Neural cell (in vitro differentiated cells): ENCODE results near the gene EEPD1.

ENCODE experiments used
- CTCF ChIP-seq: fragments of 450-650 bp; IDR thresholded peaks from 2 replicates; pipeline ENCODE4 v1.5.1; 2014; ENCODE audit warnings: antibody characterized with exemption, mild to moderate bottlenecking, moderate library complexity; ENCODE audit not compliant: poor library complexity, severe bottlenecking
- EP300 ChIP-seq: fragments of 450-650 bp; conservative IDR thresholded peaks from 2 replicates; pipeline ENCODE4 v1.6.1; 2014; ENCODE audit warnings: antibody characterized with exemption, mild to moderate bottlenecking, moderate library complexity; ENCODE audit not compliant: poor library complexity, severe bottlenecking
- EZH2 ChIP-seq: fragments of 200-600, 300-800 bp; shearing (Covaris generic), sonication (generic); IDR thresholded peaks from 2 replicates; pipeline ENCODE4 v1.6.1; 2014; ENCODE audit warnings: antibody characterized with exemption, low read length, borderline replicate concordance, mild to moderate bottlenecking; ENCODE audit not compliant: insufficient read depth, poor library complexity, severe bottlenecking
- MXI1 ChIP-seq: fragments of 450-650 bp; conservative IDR thresholded peaks from 2 replicates; pipeline ENCODE4 v1.6.1; 2014; ENCODE audit warnings: antibody characterized with exemption, mild to moderate bottlenecking; ENCODE audit not compliant: poor library complexity, severe bottlenecking
- POLR2AphosphoS5 ChIP-seq: IDR thresholded peaks from 2 replicates; pipeline ENCODE4 v1.6.1; 2012
- RAD21 ChIP-seq: fragments of 450-650 bp; conservative IDR thresholded peaks from 2 replicates; pipeline ENCODE4 v1.6.1; 2014; ENCODE audit warnings: antibody characterized with exemption, mild to moderate bottlenecking, moderate library complexity
- SMC3 ChIP-seq: fragments of 450-650 bp; conservative IDR thresholded peaks from 2 replicates; pipeline ENCODE4 v1.6.1; 2014; ENCODE audit warnings: antibody characterized with exemption, mild to moderate bottlenecking, moderate library complexity; ENCODE audit not compliant: poor library complexity

- TF ChIP-seq MXI1 (no peak), RAD21 (no peak), EP300 (no peak), EZH2 (no peak), SMC3 (no peak), CTCF (no peak), POLR2AphosphoS5 (no peak)
These were observed 83.0 kb downstream of the EEPD1 start for GRCh38 chr7:36236073-36236472.
